Activated CD4-positive, alpha-beta T cell treated with anti-CD3 and anti-CD28 coated beads, Interleukin-2, amount 50 U/mL, for 24 hours (primary cell): Measurements from ENCODE around the gene CADPS2.

Experiments
- DNase-seq, 2 donors: peaks; one replicate each; pipeline ENCODE4 v3.0.0-alpha.2; 2020; ENCODE audit warnings: low read depth in 1 of 2, low spot score in 1 of 2

The CADPS2 gene

GRCh38 chr7:122397381-122397780, 488.9 kb downstream of the CADPS2 start:
- no peak for DNase-seq

GRCh38 chr7:122394512-122394911, 491.7 kb downstream of the CADPS2 start:
- no peak for DNase-seq

- DNase-seq, result no peak
Measured at GRCh38 chr7:122384528-122384927, 501.7 kb downstream of the CADPS2 start.

GRCh38 chr7:122383934-122384333, 502.3 kb downstream of the CADPS2 start:
- DNase-seq, result no peak

- DNase-seq, result no peak
Measured at GRCh38 chr7:122380992-122381391, 505.3 kb downstream of the CADPS2 start.

- DNase-seq, result no peak
Measured at GRCh38 chr7:122379491-122379890, 506.8 kb downstream of the CADPS2 start.

- no peak for DNase-seq
Measured at GRCh38 chr7:122369756-122370155, 516.5 kb downstream of the CADPS2 start.

GRCh38 chr7:122364761-122365280, 521.4 kb downstream of the CADPS2 start:
- no peak for DNase-seq

- no peak for DNase-seq
Measured at GRCh38 chr7:122363144-122363543, 523.1 kb downstream of the CADPS2 start.

- no peak for DNase-seq
Measured at GRCh38 chr7:122362473-122362872, 523.8 kb downstream of the CADPS2 start.

GRCh38 chr7:122354656-122355055, 531.6 kb downstream of the CADPS2 start:
- DNase-seq, result no peak

- no peak for DNase-seq
Measured at GRCh38 chr7:122352454-122352853, 533.8 kb downstream of the CADPS2 start.

- no peak for DNase-seq
Measured at GRCh38 chr7:122350701-122351100, 535.6 kb downstream of the CADPS2 start.

GRCh38 chr7:122344303-122344620, 542.0 kb downstream of the CADPS2 start:
- no peak for DNase-seq

GRCh38 chr7:122343601-122344302, 542.5 kb downstream of the CADPS2 start:
- DNase-seq, result no peak

GRCh38 chr7:122340427-122340826, 545.8 kb downstream of the CADPS2 start:
- no peak for DNase-seq

GRCh38 chr7:122339145-122339904, 546.9 kb downstream of the CADPS2 start:
- DNase-seq, result no peak

GRCh38 chr7:122337011-122337410, 549.2 kb downstream of the CADPS2 start:
- DNase-seq, result no peak

- no peak for DNase-seq
Measured at GRCh38 chr7:122329145-122329802, 557.0 kb downstream of the CADPS2 start.

- no peak for DNase-seq
Measured at GRCh38 chr7:122327969-122328368, 558.3 kb downstream of the CADPS2 start.

GRCh38 chr7:122316467-122317388, 569.5 kb downstream of the CADPS2 start:
- no peak for DNase-seq
